Retina (tissue), 1 donor: ENCODE results near the gene ZNF860.
A peak's percentile ranks its signal among the peaks of the same experiment; 100 is the strongest.
"Not testable (repeated sequence)": the region's sequence is repeated elsewhere in the genome, so short reads cannot be mapped to it uniquely, and the experiment has no call there.

Experiments used
- DNase-seq: peaks from one replicate; pipeline ENCODE4 v3.0.0-alpha.2; 2016

Gene ZNF860

GRCh38 chr3:31999907-32000439 is 18.4 kb downstream of the ZNF860 start:
- DNase-seq = no peak

DNA sequence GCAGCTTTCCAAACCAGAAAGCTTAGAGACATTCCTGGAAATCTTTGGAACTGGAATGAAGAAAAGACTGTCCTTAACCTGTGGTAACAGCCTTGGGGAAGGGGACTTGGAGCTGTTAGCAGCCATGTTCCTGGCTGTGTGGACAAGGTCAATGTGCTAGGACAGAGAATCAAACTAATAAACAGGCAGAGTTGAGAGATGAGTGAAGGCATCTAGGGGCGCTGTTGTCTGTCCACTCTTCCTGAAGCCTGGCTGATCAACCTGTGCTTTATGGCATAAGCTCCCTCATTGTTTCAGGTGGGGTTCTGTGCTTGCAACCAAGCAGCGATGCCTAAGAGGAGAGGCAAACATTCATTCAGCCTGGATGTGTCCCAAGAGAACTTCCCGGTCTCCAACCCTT is 19.3 kb downstream of the ZNF860 start:
- DNase-seq = no peak

GRCh38 chr3:32002561-32003368 is 21.2 kb downstream of the ZNF860 start:
- DNase-seq = no peak

GRCh38 chr3:32003380-32003779 is 21.8 kb downstream of the ZNF860 start:
- no peak for DNase-seq

- no peak for DNase-seq
These were observed 22.7 kb downstream of the ZNF860 start for GRCh38 chr3:32004113-32004765.

- no peak for DNase-seq
These were observed 27.6 kb downstream of the ZNF860 start for GRCh38 chr3:32009101-32009500.

DNA sequence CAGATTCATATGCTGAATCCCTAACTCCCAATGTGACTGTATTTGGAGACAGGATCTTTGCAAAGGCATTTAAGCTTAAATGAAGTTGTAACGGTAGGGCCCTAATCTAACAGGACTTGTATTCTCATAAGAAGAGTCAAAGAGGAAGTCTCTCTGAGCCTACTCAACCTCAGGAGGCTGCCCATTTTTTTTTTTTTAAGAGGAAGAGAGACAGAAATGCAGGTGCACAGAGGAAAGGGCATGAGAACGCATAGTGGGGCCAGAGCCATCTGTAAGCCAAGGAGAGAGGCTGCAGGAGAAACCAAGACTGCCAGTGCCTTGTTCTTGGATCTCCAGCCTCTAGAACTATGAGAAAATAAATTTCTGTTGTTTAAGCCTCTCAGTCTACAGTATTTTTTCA is 28.4 kb downstream of the ZNF860 start:
- no peak for DNase-seq

- not testable (repeated sequence) for DNase-seq
These were observed 29.1 kb downstream of the ZNF860 start for GRCh38 chr3:32010699-32011098.

DNA sequence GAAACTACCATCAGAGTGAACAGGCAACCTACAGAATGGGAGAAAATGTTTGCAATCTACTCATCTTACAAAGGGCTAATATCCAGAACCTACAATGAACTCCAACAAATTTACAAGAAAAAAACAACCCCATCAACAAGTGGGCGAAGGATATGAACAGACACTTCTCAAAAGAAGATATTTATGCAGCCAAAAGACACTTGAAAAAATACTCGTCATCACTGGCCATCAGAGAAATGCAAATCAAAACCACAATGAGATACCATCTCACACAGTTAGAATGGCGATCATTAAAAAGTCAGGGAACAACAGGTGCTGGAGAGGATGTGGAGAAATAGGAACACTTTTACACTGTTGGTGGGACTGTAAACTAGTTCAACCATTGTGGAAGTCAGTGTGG is 34.1 kb downstream of the ZNF860 start:
- not testable (repeated sequence) for DNase-seq

DNA sequence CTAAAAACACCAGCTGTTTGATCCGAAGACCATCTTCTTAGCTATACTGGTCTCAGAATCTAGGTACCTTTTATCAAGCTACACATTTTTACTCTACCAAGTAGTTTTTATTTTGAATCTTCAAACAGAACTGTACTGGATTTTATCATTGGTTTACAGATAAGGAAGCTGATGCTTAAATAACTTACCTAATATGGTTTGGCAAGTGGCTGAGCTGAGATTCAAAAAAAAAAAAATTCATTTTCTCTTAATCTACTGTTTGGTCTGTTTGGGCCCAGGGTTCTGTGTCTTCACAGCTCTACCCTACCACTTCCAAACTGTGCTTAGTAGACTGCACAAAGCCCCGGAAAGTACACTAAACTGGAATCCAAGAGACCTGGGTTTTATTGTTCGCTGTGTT is 35.7 kb downstream of the ZNF860 start:
- no peak for DNase-seq

DNA sequence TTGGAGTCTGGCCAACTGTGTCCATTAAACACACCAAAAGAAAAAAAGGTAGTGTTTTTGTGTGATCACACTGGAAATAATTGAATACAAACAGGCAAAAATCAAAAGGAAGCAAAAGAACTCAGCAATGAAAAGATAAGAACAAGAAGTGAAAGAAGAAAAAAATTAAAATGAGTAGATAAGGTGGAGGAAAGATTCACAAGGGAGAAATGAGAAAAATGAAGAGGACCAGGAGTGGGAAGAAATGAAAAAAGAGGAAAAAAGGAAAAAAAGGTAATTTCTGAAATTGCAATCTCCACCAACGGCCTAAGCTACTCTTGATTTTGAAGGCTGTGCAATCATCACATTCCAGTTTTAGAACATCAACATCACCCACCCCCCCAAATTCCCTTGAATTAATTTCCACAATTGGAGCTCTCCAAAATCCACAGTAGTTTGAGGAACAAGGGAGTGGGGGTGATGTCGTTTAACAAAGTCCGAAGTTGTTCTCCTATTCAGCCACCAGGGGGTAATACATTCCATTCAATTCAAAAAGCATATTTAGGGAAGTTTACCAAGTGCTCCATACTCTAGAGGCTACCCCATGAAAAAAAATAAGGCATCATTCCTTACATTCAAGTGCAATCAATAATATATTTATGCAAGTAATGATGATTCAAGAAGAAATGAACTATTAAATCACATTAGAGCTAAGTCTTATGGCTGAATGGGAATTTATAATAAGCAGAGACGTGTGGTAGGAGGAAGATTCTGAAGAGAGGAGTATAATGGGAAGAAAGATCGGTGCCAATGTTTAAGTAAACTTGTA is 37.4 kb downstream of the ZNF860 start:
- peak; percentile 21 for DNase-seq

DNA sequence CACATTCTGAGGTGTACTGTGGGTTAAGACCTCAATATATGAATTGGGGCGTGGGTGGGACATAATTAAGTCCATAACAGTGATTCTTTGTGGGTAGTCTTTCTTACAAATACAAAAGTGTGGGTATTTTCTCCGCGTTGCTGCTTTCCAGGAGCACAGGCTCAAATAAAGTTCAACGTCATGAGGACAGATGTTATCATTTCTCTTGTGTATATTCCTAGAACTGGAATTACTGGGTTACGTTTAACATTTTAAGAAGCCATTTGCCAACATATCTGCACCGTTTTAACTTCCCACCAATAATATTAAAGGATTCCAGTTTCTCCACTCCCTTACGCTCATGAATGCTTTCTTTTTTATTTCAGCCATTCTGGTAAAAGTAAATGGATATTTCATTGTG is 39.6 kb downstream of the ZNF860 start:
- DNase-seq = no peak

- DNase-seq = no peak
These were observed 40.2 kb downstream of the ZNF860 start for GRCh38 chr3:32021748-32022147.

DNA sequence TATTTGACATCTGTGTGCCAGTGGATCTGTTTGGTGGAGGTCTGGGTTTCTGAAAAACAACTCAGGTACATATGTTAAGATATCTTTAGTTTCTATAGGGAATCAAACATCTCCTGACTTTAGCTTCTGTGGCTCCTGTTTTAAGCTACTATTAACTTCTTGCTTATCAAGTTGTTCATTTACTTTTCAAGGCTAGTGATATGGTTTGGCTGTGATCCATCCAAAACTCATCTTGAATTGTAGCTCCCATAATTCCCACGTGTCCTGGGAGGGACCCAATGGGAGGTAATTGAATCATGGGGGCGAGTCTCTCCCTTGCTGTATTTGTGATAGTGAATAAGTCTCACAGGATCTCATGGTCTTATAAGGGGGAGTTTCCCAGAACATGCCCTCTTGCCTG is 41.4 kb downstream of the ZNF860 start:
- no peak for DNase-seq

DNA sequence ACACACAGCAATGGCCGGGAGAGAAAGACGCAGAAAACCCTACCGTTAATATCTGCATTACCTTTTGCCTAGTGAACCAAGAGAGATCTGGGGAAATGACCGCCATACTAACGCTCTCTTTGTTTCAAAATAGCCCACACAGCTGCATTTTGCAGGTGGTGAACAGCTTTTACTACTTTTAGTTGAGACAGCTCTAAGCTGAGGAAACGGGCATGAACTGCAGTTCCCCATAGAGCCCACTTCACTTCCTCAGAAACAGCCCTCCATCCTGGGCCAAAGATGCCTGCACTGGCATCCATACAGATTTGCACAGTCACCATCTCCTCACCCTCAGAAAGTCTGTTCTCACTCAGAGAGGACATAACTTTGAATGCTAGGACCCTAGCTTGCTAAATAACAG is 45.0 kb downstream of the ZNF860 start:
- no peak for DNase-seq

GRCh38 chr3:32037932-32038267 is 56.4 kb downstream of the ZNF860 start:
- DNase-seq = no peak

DNA sequence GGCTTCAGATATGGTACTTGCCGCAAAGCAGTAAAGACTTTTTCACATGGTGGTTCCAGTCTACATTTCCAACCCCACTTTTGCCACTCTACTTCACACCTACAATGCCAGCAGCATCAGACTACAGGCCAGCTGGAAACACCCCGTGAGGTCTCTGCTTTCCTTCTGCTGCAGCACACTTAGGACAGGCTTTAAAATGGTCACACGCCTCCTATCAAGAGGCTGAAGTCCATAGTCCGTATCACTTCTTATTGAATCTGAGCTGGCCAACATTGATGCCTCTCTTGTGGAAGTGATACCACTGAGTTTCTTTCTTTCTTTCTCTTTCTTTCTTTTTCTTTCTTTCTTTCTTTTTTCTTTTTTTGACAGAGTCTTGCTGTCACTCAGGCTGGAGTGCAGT is 59.8 kb downstream of the ZNF860 start:
- no peak for DNase-seq
